NOMO-1 treated with DMSO at 0.1 percent for 48 hours (cell line): Measurements from ENCODE around the gene MTCL1.

Source experiments
- DNase-seq: peaks from one replicate; lab custom pipeline; 2025; ENCODE audit not compliant: unreplicated experiment; lab: John Stamatoyannopoulos, UW

The MTCL1 gene

DNA sequence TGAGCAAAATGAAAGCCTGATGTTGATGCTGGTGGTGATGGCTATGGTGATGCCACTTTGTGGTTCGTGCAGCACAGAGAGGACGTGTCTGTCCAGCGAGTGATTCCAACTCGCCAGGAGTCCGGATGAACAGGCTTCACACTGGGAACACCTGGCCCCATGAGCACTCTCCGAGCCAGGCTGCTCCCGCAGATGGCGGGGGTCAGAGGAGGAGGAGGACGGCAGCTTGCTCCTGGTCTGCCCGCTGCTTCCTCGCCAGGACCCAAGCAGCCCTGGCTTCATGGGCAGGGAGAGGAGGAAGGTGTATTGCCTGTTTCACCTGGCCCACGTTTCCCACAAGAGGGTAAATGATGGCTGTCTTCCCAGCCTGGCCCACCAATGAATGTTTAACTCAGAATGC, 121.6 kb downstream of the MTCL1 start:
- no peak for DNase-seq

DNA sequence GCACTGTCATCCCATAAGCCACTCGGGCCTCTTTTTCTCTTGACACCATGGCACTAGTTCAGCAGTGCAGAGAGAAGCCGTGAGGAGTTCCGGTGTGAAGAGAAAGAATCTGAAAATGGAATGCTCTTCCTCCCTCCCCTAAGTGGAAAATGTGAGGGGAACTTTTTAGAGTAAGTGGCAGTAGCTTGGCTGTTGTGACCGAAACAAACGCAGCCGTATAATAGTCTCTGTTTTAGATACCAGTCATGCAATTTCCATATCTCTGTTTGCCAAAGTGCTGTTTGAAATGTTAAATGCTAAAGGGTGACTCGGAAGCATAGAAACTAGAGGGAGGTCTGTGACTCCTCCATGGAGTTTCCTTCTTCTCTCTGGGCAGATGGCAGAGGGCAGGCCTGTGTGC, 122.9 kb downstream of the MTCL1 start:
- DNase-seq, result no peak

DNA sequence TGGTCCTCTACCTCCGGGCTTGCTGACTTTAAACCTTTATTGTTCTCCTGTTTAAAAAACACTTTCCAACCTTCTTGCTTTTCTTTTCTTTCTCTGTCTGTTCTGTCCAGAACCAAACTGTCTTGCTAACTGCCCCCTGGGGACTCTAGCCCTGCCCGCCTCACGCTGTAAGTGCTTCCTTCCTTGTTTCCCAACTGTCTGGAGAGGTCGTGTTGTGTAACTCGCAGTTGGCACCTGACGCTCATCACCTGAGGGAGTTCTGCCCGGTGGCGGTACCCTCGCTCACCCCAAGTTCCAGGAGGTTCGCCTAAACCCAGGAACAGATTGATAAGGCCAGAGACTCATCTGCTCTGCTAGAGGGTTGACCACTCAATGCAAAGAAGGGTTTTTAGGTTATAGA, 123.4 kb downstream of the MTCL1 start:
- no peak for DNase-seq

DNA sequence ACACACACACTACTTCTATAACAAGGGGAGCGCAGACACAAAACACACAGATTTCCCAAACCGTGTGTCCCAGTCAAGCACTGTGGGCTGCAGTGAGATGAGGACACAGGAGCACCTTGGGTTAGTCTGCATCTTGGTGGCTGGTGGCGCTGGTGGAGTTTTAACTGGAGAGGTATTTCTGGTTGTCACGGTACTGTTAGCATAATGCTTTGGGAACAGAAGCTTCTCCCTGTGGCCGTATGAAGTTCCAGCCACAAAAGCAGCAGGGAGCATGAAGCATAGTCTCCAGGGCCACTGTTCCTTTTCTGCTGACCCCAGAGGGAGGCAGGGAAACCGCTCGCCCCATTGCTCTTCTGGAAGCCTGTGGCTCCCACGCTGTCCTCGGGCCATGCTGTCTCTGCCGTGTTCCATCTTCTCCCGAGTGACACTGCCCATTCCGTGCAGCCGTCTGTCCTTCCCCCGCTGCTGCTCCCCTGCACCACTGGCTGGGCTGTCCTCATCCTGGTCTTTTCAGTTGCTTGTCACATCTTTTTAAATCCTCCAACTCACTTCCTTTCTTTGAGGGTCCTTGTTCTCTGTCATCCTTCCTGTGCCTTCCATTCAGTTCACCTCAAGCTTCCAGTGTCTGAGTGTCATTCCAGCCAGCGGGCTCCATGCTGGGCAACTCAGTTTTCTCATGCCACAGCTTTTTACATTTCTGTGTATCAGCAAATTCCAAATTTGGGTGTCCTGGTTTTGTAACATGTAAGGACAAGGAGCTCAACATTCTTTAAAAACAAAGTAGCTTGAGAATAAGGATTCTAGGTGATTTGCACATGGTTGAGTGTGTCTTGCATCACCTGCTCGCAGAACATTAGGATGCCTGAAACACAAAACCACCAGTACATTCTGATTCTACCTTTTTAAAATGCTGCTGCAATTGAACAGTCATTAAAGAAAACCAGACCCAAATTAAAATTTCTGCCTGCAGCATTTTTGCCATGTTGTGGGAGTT, 125.0 kb downstream of the MTCL1 start:
- no peak for DNase-seq

DNA sequence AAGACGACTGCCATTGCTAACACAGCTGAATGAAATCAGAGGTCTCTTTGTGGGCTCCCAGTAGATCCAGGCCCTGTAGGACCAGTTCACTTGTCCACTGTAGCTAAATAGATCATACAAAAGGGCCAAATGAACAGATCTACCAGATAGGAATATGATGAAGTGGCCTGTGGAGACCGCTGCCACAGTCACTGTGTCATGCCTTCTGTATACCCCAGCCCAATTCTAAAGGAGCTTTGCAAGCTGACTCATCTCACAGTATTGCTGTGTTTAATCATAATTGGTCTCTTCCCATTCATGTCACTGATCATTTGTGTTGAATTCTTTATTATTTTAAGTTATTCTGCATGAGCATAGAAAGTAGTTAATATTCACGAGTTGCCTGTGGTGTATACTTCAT, 125.8 kb downstream of the MTCL1 start:
- DNase-seq, result no peak

DNA sequence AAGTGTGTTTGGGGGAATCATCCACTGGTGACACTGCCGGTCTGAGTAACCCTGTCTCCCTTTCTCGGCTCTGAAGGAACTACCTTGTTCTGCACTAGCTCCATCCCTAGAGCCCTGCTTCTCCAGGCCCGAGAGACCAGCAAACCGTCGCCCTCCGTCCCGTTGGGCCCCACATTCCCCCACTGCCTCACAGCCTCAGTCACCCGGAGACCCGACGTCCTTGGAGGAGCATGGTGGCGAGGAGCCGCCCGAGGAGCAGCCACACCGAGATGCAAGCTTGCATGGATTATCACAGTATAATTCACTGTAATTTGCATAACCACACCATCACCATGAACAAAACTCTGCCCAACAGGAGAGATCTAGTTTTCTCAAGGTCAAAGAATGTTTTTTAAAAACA, 126.2 kb downstream of the MTCL1 start:
- no peak for DNase-seq

DNA sequence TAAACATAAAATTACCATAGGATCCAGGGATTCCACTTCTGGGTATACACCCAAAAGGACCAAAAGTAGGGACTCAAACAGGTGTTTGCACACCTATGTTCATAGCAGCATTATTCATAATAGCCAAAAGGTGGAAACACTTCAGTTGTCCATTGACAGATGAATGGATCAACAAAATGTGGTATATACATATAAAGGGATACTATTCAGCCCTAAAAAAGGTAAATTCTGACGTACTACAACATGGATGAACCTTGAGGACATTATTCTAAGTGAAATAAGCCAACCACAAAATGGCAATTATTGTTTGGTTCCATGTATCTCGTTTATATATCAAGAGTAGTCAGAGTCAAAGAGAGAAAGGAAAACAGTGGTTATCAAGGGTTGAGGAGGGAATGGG, 128.1 kb downstream of the MTCL1 start:
- no peak for DNase-seq

DNA sequence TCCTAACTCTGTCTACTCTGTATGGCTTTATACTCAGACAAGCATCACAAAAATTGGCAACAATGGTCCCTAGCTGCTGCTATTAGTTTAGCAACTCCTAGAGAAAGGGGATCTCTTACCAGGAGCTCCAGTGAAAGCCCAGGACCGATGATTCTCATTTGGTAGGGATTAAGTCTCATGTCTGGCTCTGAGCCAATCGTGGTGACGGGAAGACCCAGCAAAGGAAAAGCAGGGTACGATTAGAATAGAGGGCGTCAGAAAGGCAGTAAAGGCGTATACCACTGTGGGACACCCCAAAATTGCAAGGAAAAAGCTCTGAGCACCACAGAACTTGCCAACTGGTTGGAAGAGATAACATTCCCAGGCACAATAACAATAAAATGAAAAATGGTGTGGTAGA, 129.5 kb downstream of the MTCL1 start:
- no peak for DNase-seq

DNA sequence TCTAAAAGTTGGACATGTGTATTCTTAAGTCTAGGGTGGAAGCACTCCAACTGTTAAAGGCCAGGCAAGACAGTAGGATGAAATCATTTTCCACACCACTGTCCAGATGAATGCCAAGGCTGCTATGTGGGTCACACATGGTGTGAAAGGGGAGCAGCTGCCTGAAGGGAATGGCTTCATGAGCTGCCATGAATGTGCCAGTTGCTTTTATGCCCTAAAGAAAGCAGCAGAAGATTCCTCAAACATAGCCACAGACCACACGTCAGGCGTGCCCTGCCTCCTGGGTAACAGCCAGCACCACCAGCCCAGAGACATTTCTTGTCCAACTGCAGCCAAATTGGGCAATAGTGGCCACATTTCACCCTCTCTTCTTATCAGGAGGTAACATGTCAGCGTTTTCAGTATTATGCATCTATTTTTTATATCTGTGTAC, 130.2 kb downstream of the MTCL1 start:
- DNase-seq, result no peak

DNA sequence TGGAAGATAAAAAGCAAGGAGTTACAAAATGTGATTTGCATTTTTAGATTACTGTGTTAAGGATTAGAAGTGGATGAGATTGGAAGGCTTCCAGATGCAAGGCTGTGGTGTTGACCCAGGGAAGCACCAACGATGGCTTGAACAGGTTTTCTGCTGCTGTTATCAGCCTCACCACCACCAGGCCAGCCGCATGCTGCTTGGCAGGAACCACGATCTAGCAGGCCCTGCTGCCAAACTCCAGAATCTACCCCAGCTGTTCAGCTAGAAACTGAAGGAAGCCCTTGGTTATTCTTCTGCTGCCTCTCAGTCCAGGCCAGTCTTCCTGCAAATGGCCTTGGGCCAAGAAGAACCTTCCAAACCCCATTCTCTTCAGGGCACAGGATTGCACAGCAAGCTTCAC, 133.9 kb downstream of the MTCL1 start:
- DNase-seq, result no peak

DNA sequence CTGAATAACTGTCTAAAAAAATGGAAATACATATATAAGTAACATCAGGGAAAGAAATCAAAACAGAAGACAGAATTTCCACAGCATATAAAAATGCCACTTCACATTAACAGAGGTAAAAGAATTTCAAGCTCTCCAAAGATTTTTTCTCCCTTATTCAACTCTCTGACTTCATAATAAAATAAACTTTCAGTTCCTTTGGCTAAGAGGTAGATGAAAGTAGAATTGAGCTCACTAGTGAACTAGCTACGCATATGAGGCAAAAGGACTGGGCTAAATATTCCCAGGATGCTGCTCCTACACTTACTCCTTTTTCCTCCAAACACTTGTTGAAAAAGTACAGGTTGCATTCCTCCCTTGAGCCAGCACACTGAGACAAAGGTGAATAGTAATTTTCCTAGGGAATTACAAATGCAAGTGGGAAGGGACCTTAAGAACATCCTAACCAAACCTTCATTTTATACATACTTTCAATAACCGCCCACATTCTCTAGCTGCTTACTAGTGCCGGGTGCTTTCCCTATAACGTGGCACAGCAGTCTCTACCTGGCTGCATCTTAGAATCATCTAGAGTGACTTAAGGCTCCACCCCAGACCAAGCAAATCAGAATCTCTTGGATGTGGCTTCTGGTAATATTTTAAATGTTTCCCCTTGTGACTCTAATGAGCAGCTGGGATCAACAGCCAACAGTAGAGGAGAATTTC, 136.6 kb downstream of the MTCL1 start:
- DNase-seq, result no peak

DNA sequence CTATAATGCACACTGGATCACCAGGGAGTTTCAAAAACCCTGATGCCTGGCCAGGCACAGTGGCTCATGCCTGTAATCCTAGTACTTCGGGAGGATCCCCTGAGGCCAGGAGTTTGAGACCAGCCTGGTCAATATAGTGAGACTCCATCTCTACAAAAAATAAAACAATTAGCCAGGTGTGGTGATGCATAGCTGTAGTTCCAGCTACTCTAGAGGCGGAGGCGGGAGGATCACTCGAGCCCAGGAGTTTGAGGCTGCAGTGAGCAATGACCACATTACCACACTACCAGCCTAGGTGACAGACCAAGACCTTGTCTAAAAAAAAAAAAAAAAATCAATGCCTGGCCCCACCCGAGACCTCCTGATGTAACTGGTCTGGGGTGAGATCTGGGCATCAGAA, 137.2 kb downstream of the MTCL1 start:
- DNase-seq, result no peak

DNA sequence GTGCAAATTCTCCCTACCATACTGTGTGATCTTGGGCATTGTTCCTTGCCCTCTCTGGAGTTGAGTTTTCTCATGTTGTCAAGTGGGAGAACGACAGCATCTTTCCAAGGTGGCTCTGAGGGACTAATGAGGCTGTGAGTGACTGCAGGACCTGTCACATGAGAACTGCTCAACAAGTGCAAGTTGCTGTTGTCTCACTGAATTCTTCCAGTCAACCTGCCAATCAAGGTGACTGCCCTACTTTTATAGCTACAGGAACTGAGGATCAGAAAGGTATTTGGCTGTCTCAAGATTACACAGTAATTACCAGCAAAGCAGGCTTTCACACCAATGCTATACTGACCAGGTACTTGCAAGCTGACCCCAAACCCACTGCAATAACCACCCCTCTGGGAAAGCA, 137.6 kb downstream of the MTCL1 start:
- DNase-seq, result no peak

DNA sequence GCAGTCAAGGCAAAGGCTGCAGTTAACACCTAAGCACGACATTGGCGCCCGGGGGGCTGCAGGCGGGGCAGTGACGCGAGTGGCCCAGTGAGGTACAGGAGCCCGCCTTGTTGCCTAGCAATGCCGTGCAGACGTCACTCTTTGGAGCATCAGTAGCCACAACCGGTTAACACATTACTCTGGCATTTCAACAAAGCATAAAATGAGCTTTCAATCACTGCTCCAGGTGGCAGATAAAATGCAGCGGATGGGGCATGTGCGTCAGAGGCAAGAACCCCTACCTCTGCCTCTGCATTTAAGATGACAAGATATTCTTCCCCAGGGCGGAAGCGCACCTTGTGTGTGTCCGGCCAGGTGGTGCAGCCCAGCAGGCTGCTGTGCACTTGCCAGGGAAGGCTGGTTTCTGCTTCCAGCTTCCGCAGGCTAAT, 139.4 kb downstream of the MTCL1 start:
- DNase-seq, result no peak

DNA sequence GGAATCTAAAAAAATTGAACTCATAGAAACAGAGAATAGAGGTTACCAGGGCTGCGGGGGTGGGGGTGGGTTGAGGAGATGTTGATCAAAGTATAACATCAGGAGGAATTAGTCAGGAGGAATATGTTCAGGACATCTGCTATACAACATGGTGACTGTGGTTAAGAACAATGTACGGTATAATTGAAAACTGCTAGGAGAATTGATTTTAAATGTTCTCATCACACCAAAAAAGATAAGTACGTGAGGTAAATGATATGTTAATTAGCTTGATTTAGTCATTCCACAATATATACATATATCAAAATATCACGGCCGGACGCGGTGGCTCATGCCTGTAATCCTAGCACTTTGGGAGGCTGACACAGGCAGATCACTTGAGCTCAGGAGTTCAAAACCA, 140.2 kb downstream of the MTCL1 start:
- DNase-seq, result no peak

DNA sequence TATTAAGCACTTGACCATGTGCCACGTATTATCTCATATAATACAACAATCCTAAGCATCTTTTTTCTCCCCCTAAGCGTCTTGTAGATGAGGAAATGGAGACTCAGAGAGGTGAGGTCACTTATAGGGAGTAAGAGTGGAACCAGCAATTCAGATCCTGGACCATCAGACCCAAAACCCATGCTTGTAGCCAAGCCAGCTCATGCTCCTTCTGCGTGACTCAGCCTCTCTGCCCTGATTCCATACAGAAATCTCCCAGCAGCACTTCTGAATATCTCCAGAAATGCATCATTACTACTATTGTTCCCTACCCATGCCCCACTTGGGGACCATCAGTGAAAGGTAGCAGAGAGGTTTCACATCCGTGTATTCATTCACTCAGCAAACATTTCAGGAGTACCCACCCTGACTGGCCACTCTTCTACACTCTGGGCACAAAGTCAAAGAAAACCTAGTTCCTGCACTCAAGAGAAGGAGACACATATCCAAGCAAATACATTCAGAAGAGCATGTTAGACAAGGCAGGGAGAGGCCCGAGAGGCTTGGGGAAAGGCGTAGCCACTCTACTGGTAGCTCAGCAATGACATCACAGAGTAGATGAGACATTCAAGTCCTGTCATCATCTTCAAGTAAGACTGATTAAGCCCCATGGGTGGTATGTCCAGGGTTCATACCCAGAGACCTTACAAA, 141.9 kb downstream of the MTCL1 start:
- no peak for DNase-seq

DNA sequence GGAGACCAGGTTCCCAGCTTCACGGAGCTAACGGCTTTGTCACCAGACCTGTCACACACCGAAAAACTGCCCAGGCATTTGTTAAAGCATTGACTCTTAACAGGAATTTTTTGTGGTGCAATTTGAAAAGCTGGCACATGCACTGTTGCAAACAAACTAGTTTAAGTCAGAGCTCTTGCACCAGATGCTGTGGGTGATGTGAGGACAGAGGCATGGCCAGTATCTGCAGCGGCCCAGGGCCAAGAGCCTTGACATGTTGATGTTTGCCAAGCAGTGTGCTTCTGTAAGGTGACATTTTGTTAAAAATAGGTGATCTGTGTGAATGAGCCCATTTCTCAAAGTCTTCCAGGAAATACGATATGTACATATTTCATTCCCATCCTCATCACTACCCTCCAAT, 142.5 kb downstream of the MTCL1 start:
- DNase-seq, result no peak

DNA sequence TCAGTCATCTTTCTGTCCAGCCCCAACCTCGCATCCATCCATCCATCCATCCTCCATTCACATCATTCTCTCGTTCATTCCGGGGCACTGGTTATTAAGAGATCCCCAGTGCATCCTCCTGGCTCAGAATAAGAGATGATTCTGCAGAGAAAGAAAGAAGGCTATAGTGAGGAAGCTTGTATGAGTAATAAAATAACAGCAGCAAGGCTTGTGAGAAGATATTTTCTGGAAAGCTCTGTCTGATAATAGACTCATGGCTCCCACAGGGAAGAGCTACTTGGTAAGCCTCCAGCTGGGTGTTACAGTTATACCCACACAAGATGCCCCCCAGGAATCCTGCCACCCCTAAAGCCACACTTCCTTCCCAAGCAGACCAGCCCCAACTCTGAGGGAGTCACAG, 143.2 kb downstream of the MTCL1 start:
- DNase-seq, result no peak

DNA sequence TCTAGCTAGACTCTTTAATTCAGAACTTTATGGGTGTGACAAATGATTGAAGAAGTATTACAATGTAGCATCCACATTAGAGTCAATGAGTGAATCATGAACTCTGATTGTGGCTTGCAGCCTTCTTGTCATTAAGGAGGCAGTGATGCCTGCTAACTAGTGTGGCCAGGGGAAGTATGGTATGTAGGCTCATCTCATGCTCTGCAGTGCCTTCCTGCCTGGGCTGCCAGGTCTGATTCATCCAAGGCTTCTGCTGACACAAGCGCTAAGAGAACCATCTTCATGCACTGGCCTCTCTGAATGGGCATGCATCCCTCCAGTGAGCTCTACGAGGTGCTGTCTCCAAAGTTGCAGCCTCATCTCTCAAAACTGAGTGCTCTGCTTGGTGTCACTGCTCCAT, 144.3 kb downstream of the MTCL1 start:
- DNase-seq, result no peak

DNA sequence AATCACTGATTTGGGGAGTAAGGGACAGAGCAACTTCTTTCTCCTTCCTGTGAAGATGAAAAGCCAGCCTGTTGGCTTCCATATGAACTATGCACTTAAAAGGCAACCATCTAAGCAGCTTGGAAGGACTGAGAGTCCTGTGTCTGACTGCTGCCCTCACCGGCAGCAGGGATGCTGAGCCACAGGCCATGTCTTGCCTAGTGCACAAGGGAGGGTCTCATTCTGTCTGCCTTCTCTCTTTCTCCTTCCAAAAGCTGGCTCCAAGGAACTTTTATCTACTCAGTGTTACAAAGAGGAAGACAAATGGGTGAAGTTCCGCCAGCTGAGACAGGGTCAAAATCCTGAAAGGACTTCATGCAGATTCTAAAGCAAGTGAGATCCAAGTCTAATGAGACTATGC, 146.3 kb downstream of the MTCL1 start:
- DNase-seq, result no peak

DNA sequence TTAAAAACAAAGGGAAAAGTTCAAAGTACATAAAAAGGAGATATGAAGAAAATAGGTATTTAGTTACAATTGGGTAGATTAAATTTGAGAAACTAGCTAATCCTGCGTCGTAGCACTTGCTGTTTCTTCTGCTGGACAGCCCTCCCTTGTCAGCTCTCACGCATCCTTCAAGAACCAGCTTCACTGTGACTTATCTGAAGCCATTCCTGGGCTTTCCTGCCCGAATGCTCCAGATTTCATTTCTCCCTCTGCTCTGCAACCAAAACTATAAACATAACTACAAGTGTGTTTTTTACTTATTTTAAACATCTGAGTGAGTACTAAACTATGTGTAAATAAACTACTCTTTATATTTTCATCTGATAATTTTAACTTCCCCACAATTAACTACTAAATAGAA, 149.2 kb downstream of the MTCL1 start:
- DNase-seq, result no peak

DNA sequence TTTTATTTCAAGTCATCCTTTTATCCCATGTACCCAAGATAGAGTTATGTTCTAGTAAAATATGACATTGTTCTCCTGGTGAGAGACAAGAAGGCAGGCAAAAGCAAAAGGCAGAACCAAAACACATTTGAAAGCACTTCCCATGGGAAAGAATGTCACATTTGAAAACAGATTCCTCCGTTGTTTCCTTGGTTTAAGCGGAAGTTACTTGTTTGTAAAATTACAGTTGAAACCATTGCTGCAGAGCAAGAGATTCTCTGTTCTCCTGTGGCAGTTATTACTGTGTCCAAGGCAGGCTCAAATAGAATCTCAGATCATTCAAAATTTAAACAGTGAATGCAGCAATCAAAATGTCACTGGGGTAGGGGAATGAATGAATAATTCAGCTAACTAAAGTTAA, 149.6 kb downstream of the MTCL1 start:
- no peak for DNase-seq
